ENCODE results near the gene KATNB1. TPM values are rescaled to one million over a fixed set of nuclear protein-coding genes. Genes with fewer than 3 reads are reported as not detected.

The KATNB1 gene
- total RNA-seq, 1 experiment from 2014 or later = 32.2 TPM

Small RNAs within 50 kb of the gene (microRNA-seq; reads per million reads assigned to microRNA genes)
- gene MIR6772 (ENCODE audit: borderline number of aligned reads) = not detected

Other genes with a start within 250 kb of the KATNB1 start
- 14.4 TPM for gene DOK4, start 249.3 kb upstream of the KATNB1 start, total RNA-seq (2021; ENCODE audit: unreplicated experiment)
- 4.5 TPM for gene CCDC102A, start 199.2 kb upstream of the KATNB1 start, total RNA-seq (2021; ENCODE audit: unreplicated experiment)
- 3.7 TPM for gene ADGRG5, start 193.1 kb upstream of the KATNB1 start, total RNA-seq (2021; ENCODE audit: unreplicated experiment)
- gene ADGRG1, start 107.1 kb upstream of the KATNB1 start, total RNA-seq (2021; ENCODE audit: unreplicated experiment) = 36.4 TPM
- not detected for gene ADGRG3, start 67.5 kb upstream of the KATNB1 start, total RNA-seq (2021; ENCODE audit: unreplicated experiment)
- 0.91 TPM for gene DRC7, start 41.0 kb upstream of the KATNB1 start, total RNA-seq (2021; ENCODE audit: unreplicated experiment)
- gene KIFC3, start 66.7 kb downstream of the KATNB1 start, total RNA-seq (2021; ENCODE audit: unreplicated experiment) = 31.9 TPM
- gene CNGB1, start 235.4 kb downstream of the KATNB1 start, total RNA-seq (2021; ENCODE audit: unreplicated experiment) = not detected